HEK293 (cell line): Measurements from ENCODE around the gene S100A6.

Experiments used
- BCL6B ChIP-seq: fragments of 450-650 bp; formaldehyde crosslinking; IDR thresholded peaks from 2 replicates; pipeline ENCODE4 v1.5.1; 2017; ENCODE audit warnings: missing biosample characterization, missing genetic modification characterization
- GLIS2 ChIP-seq: fragments of 450-650 bp; formaldehyde crosslinking; IDR thresholded peaks from 2 replicates; pipeline ENCODE4 v1.5.1; 2016; ENCODE audit warnings: missing biosample characterization, missing genetic modification characterization
- KLF10 ChIP-seq: fragments of 450-650 bp; IDR thresholded peaks from 2 replicates; pipeline ENCODE4 v1.5.1; 2018; ENCODE audit warnings: missing biosample characterization, mild to moderate bottlenecking, missing genetic modification characterization
- KLF16 ChIP-seq: fragments of 450-650 bp; formaldehyde crosslinking; IDR thresholded peaks from 2 replicates; pipeline ENCODE4 v1.5.1; 2017; ENCODE audit warnings: missing biosample characterization, missing genetic modification characterization
- KLF7 ChIP-seq: fragments of 450-650 bp; formaldehyde crosslinking; IDR thresholded peaks from 2 replicates; pipeline ENCODE4 v1.5.1; 2016; ENCODE audit warnings: missing biosample characterization, missing genetic modification characterization, borderline replicate concordance
- KLF8 ChIP-seq: fragments of 450-650 bp; formaldehyde crosslinking; IDR thresholded peaks from 2 replicates; pipeline ENCODE4 v1.5.1; 2016; ENCODE audit warnings: missing biosample characterization, missing genetic modification characterization
- KLF9 ChIP-seq: fragments of 450-650 bp; formaldehyde crosslinking; IDR thresholded peaks from 2 replicates; pipeline ENCODE4 v1.5.1; 2016; ENCODE audit warnings: missing biosample characterization, missing genetic modification characterization, low read depth
- MEIS1 ChIP-seq: sonication (generic); formaldehyde crosslinking; IDR thresholded peaks from 2 replicates; pipeline ENCODE4 v1.8.1; 2022; ENCODE audit warnings: missing genetic modification reagents, mild to moderate bottlenecking, borderline replicate concordance
- OSR2 ChIP-seq: fragments of 450-650 bp; formaldehyde crosslinking; IDR thresholded peaks from 2 replicates; pipeline ENCODE4 v1.5.1; 2016; ENCODE audit warnings: missing biosample characterization, missing genetic modification characterization
- PBX3 ChIP-seq: sonication (generic); formaldehyde crosslinking; IDR thresholded peaks from 2 replicates; pipeline ENCODE4 v1.8.1; 2022; ENCODE audit warnings: mild to moderate bottlenecking, moderate library complexity, missing genetic modification reagents
- PRDM1 ChIP-seq: fragments of 450-650 bp; formaldehyde crosslinking; IDR thresholded peaks from 2 replicates; pipeline ENCODE4; 2016; ENCODE audit warnings: missing biosample characterization, missing genetic modification characterization
- SCRT2 ChIP-seq: fragments of 450-650 bp; formaldehyde crosslinking; IDR thresholded peaks from 2 replicates; pipeline ENCODE4 v1.5.1; 2016; ENCODE audit warnings: missing biosample characterization, missing genetic modification characterization
- SP2 ChIP-seq: fragments of 450-650 bp; formaldehyde crosslinking; IDR thresholded peaks from 2 replicates; pipeline ENCODE4 v1.5.1; 2016; ENCODE audit warnings: missing biosample characterization, missing genetic modification characterization
- SP7 ChIP-seq: fragments of 450-650 bp; formaldehyde crosslinking; IDR thresholded peaks from 2 replicates; pipeline ENCODE4 v1.5.1; 2016; ENCODE audit warnings: missing biosample characterization, missing genetic modification characterization
- WT1 ChIP-seq: fragments of 450-650 bp; formaldehyde crosslinking; IDR thresholded peaks from 2 replicates; pipeline ENCODE4 v1.5.1; 2016; ENCODE audit warnings: missing biosample characterization, missing genetic modification characterization
- ZBTB7A ChIP-seq: fragments of 450-650 bp; formaldehyde crosslinking; IDR thresholded peaks from 2 replicates; pipeline ENCODE4 v1.5.1; 2016; ENCODE audit warnings: low read depth, missing biosample characterization, missing genetic modification characterization
- ZBTB8A ChIP-seq: fragments of 450-650 bp; formaldehyde crosslinking; IDR thresholded peaks from 2 replicates; pipeline ENCODE4 v1.5.1; 2016; ENCODE audit warnings: missing biosample characterization, missing genetic modification characterization
- ZIC2 ChIP-seq: fragments of 450-650 bp; formaldehyde crosslinking; IDR thresholded peaks from 2 replicates; pipeline ENCODE4 v1.5.1; 2016; ENCODE audit warnings: missing biosample characterization, missing genetic modification characterization
- ZNF140 ChIP-seq: fragments of 450-650 bp; formaldehyde crosslinking; IDR thresholded peaks from 2 replicates; pipeline ENCODE4 v1.5.1; 2016; ENCODE audit warnings: missing biosample characterization, missing genetic modification characterization
- ZNF146 ChIP-seq: fragments of 450-650 bp; formaldehyde crosslinking; IDR thresholded peaks from 2 replicates; pipeline ENCODE4 v1.5.1; 2016; ENCODE audit warnings: missing biosample characterization, missing genetic modification characterization
- ZNF202 ChIP-seq: fragments of 450-650 bp; formaldehyde crosslinking; IDR thresholded peaks from 2 replicates; pipeline ENCODE4 v1.5.1; 2016; ENCODE audit warnings: missing biosample characterization, missing genetic modification characterization, borderline replicate concordance
- ZNF211 ChIP-seq: fragments of 450-650 bp; formaldehyde crosslinking; IDR thresholded peaks from 2 replicates; pipeline ENCODE4 v1.5.1; 2016; ENCODE audit warnings: low read depth, missing biosample characterization, missing genetic modification characterization
- ZNF221 ChIP-seq: fragments of 450-650 bp; formaldehyde crosslinking; IDR thresholded peaks from 2 replicates; pipeline ENCODE4 v1.5.1; 2017; ENCODE audit warnings: missing biosample characterization, missing genetic modification characterization, borderline replicate concordance
- ZNF324 ChIP-seq: fragments of 450-650 bp; formaldehyde crosslinking; IDR thresholded peaks from 2 replicates; pipeline ENCODE4 v1.5.1; 2016; ENCODE audit warnings: missing biosample characterization, missing genetic modification characterization
- ZNF366 ChIP-seq: fragments of 450-650 bp; formaldehyde crosslinking; conservative IDR thresholded peaks from 2 replicates; pipeline ENCODE4 v1.5.1; 2016; ENCODE audit warnings: missing biosample characterization, missing genetic modification characterization
- ZNF394 ChIP-seq: fragments of 450-650 bp; formaldehyde crosslinking; IDR thresholded peaks from 2 replicates; pipeline ENCODE4 v1.5.1; 2016; ENCODE audit warnings: missing biosample characterization, missing genetic modification characterization, mild to moderate bottlenecking, moderate library complexity, borderline replicate concordance
- ZNF398 ChIP-seq: fragments of 450-650 bp; formaldehyde crosslinking; IDR thresholded peaks from 2 replicates; pipeline ENCODE4 v1.5.1; 2017; ENCODE audit warnings: missing biosample characterization, missing genetic modification characterization
- ZNF433 ChIP-seq: fragments of 450-650 bp; formaldehyde crosslinking; IDR thresholded peaks from 2 replicates; pipeline ENCODE4 v1.5.1; 2016; ENCODE audit warnings: missing biosample characterization, missing genetic modification characterization, low read depth
- ZNF530 ChIP-seq: fragments of 450-650 bp; formaldehyde crosslinking; IDR thresholded peaks from 2 replicates; pipeline ENCODE4 v1.5.1; 2016; ENCODE audit warnings: low read depth, missing biosample characterization, missing genetic modification characterization
- ZNF561 ChIP-seq: fragments of 450-650 bp; IDR thresholded peaks from 2 replicates; pipeline ENCODE4 v1.5.1; 2018; ENCODE audit warnings: missing biosample characterization, missing genetic modification characterization, borderline replicate concordance
- ZNF623 ChIP-seq: fragments of 450-650 bp; formaldehyde crosslinking; IDR thresholded peaks from 2 replicates; pipeline ENCODE4 v1.5.1; 2016; ENCODE audit warnings: missing biosample characterization, missing genetic modification characterization
- ZNF629 ChIP-seq: fragments of 450-650 bp; formaldehyde crosslinking; IDR thresholded peaks from 2 replicates; pipeline ENCODE4 v1.5.1; 2017; ENCODE audit warnings: missing biosample characterization, missing genetic modification characterization
- ZNF785 ChIP-seq: fragments of 450-650 bp; formaldehyde crosslinking; IDR thresholded peaks from 2 replicates; pipeline ENCODE4 v1.5.1; 2016; ENCODE audit warnings: missing biosample characterization, missing genetic modification characterization
- ZNF837 ChIP-seq: fragments of 450-650 bp; formaldehyde crosslinking; IDR thresholded peaks from 2 replicates; pipeline ENCODE4 v1.5.1; 2016; ENCODE audit warnings: missing biosample characterization, missing genetic modification characterization
- ZXDB ChIP-seq: fragments of 450-650 bp; formaldehyde crosslinking; IDR thresholded peaks from 2 replicates; pipeline ENCODE4 v1.5.1; 2016; ENCODE audit warnings: missing biosample characterization, missing genetic modification characterization
- TF ChIP-seq, protein P1 (sequence below): fragments of 450-650 bp; formaldehyde crosslinking; IDR thresholded peaks from 2 replicates; pipeline ENCODE4 v1.5.1; 2016; ENCODE audit warnings: missing biosample characterization, missing genetic modification characterization

Gene S100A6

DNA sequence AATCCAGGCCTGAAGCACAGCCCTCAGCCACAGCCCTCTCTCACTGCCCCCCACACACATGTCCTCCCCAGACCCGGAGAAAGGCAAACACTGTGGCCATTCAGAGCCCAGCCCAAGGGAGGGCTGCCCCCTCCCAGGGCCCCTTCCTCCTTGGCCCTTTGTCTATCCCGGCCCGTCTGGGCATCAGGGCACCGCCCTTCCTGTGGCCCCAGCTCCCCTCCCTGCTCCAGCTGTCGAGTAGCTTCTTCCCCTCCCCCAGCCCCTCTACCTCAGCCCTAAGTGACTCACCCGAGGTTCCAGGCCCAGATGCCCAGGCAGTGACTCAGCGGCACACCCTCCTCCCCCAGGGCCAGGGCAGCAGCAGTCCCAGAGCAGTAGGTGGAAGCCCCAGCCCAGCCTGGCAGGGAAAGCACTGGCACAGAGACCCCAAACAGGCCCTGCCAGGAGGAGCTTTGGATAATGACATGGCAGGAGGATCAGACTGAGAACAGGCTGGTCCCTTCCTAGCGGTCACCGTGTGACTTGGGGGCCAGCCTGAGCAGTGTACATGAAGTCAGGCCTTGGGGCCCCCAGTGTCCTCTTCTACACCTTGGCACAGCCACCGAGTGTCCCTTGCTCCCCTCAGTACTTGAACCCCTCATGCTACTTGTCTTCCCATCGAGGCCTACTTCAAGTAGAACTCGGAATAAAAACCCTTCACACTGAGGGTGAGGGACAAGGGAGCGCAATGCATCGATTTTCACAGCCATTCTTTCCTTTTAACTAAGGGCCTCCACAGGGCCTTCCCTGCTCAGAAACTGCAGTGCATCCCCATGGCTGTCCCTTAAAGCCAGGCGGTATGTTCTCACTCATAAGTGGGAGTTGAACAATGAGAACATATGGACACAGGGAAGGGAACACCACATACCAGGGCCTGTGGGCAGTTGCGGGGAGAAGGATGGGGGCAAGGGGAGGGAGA, 30.9 kb upstream of the S100A6 start (continued):
- no peak for TF ChIP-seq ZNF433 (tag by site-specific recombination)
- peak; percentile 32; the same call in 1 of the 2 replicates for TF ChIP-seq SCRT2 (tag by site-specific recombination)
- TF ChIP-seq ZNF324 (tag by site-specific recombination), result peak; percentile 97
- peak; percentile 92 for TF ChIP-seq WT1 (tag by site-specific recombination)
- peak; percentile 80 for TF ChIP-seq SP2
- peak; percentile 97 for TF ChIP-seq SP7 (tag by site-specific recombination)
- TF ChIP-seq ZNF629, result peak; percentile 95
- no peak for TF ChIP-seq BCL6B (tag by site-specific recombination)
- peak; percentile 18; the same call in 1 of the 2 replicates for TF ChIP-seq ZNF623 (tag by site-specific recombination)
- TF ChIP-seq ZNF140 (tag by site-specific recombination), result no peak
- TF ChIP-seq ZNF561 (tag by site-specific recombination), result no peak
- TF ChIP-seq MEIS1 (CRISPR knock-in tag), result no peak
- TF ChIP-seq ZNF837, result no peak
- peak; percentile 97 for TF ChIP-seq KLF10 (tag by site-specific recombination)
- no peak for TF ChIP-seq ZNF211 (tag by site-specific recombination)
- peak; percentile 98 for TF ChIP-seq KLF7 (tag by site-specific recombination)
- TF ChIP-seq PBX3, result 0 out of 2 replicates have a peak, but pooled peaks have one; percentile 42
- peak; percentile 54; the same call in 1 of the 2 replicates for TF ChIP-seq ZNF146 (tag by site-specific recombination)
- TF ChIP-seq KLF8 (tag by site-specific recombination), result peak; percentile 99
- TF ChIP-seq ZNF785 (tag by site-specific recombination), result no peak
- no peak for TF ChIP-seq PRDM1 (tag by site-specific recombination)
- TF ChIP-seq ZNF366 (tag by site-specific recombination), result peak; percentile 88
- TF ChIP-seq KLF9, result peak; percentile 97
- TF ChIP-seq ZNF530 (tag by site-specific recombination), result no peak
- no peak for TF ChIP-seq ZNF202 (tag by site-specific recombination)
- TF ChIP-seq KLF16 (tag by site-specific recombination), result peak; percentile 86
- peak; percentile 56; the same call in 1 of the 2 replicates for TF ChIP-seq OSR2 (tag by site-specific recombination)
- TF ChIP-seq ZIC2 (tag by site-specific recombination), result peak; percentile 77
- peak; percentile 99 for TF ChIP-seq ZNF398 (tag by site-specific recombination)
- peak; percentile 83 for TF ChIP-seq ZBTB8A
- no peak for TF ChIP-seq ZBTB7A (tag by site-specific recombination)
- TF ChIP-seq, protein P1, sequence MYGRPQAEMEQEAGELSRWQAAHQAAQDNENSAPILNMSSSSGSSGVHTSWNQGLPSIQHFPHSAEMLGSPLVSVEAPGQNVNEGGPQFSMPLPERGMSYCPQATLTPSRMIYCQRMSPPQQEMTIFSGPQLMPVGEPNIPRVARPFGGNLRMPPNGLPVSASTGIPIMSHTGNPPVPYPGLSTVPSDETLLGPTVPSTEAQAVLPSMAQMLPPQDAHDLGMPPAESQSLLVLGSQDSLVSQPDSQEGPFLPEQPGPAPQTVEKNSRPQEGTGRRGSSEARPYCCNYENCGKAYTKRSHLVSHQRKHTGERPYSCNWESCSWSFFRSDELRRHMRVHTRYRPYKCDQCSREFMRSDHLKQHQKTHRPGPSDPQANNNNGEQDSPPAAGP, result peak; percentile 100
- TF ChIP-seq ZXDB (tag by site-specific recombination), result peak; percentile 91
- TF ChIP-seq ZNF394 (tag by site-specific recombination), result peak; percentile 87; the same call in 1 of the 2 replicates
- TF ChIP-seq GLIS2 (tag by site-specific recombination), result peak; percentile 97
- no peak for TF ChIP-seq ZNF221
